Heart left ventricle (tissue), 16 donors: ENCODE measurements around the gene LIPT2. TPM values are rescaled to one million over a fixed set of nuclear protein-coding genes. Genes with fewer than 3 reads are reported as not detected.
A peak's percentile ranks its signal among the peaks of the same experiment; 100 is the strongest.

Experiments used
- ATAC-seq, 4 donors: fragments of 200-7000 bp; cut with Tn5 transposase; one replicate each; pipeline ENCODE4 v1.9.1; 2020 to 2022; ENCODE audit warnings: moderate library complexity in 4 of 4, mild to moderate bottlenecking in 3 of 4, moderate number of reproducible peaks in 1 of 4
- DNase-seq, 5 donors: peaks; one replicate each; pipeline ENCODE4 v3.0.0-alpha.2; 2020
- H3K27ac ChIP-seq, 12 donors: fragments of 200-600 bp; sonication (generic) in 4 of 12; one replicate each; pipeline versions ENCODE4 v1.5.0 to v1.8.0; 2016 to 2022; ENCODE audit warnings: mild to moderate bottlenecking in 2 of 12
- H3K27me3 ChIP-seq, 9 donors: fragments of 200-600 bp; sonication (generic) in 2 of 9; one replicate each; pipeline versions ENCODE4 v1.5.1 to v1.8.0; 2016 to 2022; ENCODE audit warnings: mild to moderate bottlenecking in 3 of 9
- H3K36me3 ChIP-seq, 9 donors: fragments of 200-600 bp; sonication (generic) in 2 of 9; one replicate each; pipeline versions ENCODE4 v1.5.0 to v1.8.0; 2018 to 2022; ENCODE audit warnings: mild to moderate bottlenecking in 2 of 9
- H3K4me1 ChIP-seq, 12 donors: fragments of 200-600 bp; sonication (generic) in 4 of 12; one replicate each; pipeline versions ENCODE4 v1.5.0 to v1.8.0; 2016 to 2022; ENCODE audit warnings: mild to moderate bottlenecking in 3 of 12
- H3K4me3 ChIP-seq, 12 donors: fragments of 200-600 bp; sonication (generic) in 4 of 12; one replicate each; pipeline versions ENCODE4 v1.5.0 to v1.8.0; 2017 to 2022; ENCODE audit warnings: mild to moderate bottlenecking in 9 of 12, moderate library complexity in 4 of 12
- H3K9me3 ChIP-seq, 12 donors: fragments of 200-600 bp; sonication (generic) in 4 of 12; one replicate each; pipeline versions ENCODE4 v1.5.0 to v1.8.0; 2016 to 2022; ENCODE audit warnings: mild to moderate bottlenecking in 1 of 12
- CTCF ChIP-seq, 12 donors: fragments of 200-600 bp; sonication (generic) in 4 of 12; IDR thresholded peaks; one replicate each; pipeline versions ENCODE4 v1.5.0 to v1.8.0; 2018 to 2022; ENCODE audit warnings: antibody characterized with exemption in 12 of 12, mild to moderate bottlenecking in 5 of 12
- POLR2A ChIP-seq, 2 donors: fragments of 450-650 bp; IDR thresholded peaks; one replicate each; pipeline ENCODE4 v1.6.1; 2017; ENCODE audit warnings: antibody characterized with exemption in 2 of 2, mild to moderate bottlenecking in 2 of 2, moderate library complexity in 2 of 2
- WGBS, 4 donors: extraction: QIAGEN DNeasy Blood & Tissue Kit in 2 of 4; methylation state at CpG; one replicate each; pipeline versions ENCODE4 v1.1.5 to v1.1.7; 2013 to 2018; 5-methylcytosine and 5-hydroxymethylcytosine counted together
- intact Hi-C, 10 donors: fragments of 100-400 bp; cut with DNase I; formaldehyde crosslinking; loops; one replicate each; pipeline versions ENCODE4 v1.11.1 to v1.14.2; 2022
- polyA plus RNA-seq, 2 donors: library from polyadenylated mRNA; stranded (reverse); fragments of 200-250 nt; gene quantifications; one replicate each; pipeline ENCODE4 v1.2.3, GENCODE V29; 2013
- total RNA-seq, 9 donors: library from RNA; depleted of rRNA in 2 of 9; stranded (reverse); fragments of >200 nt in 2 of 9; fragmentation: NEBNext Ultra II Directional in 3 of 9; extraction: Animal tissue kit (Norgen Biotek cat#: 25700) in 3 of 9; gene quantifications; one replicate each; pipeline versions ENCODE4 v1.1.0 to v1.2.4, GENCODE V29; 2016 to 2023
- donor health status: ischemic (EF 13 %, LVEDD 7.1; RV severe dilation, severe dysfunction).
- donor health status: healthy with polysubstance abuse.
- donor health status: DM: no; HTN: yes; CAD: no.
- donor health status: DM: no; HTN: no; CAD: no.
- donor health status: ischemic (EF 25% LVEDD 6.9; RV normal size, moderate dysfunction).
- donor health status: ischemic (EF 25% LVEDD 5.7; RV mildly dilated, moderate dysfunction).
- donor health status: healthy.
- donor health status: DM: yes; HTN: yes; CAD: no.
- donor health status: ischemic (EF 35%, LVEDD 5.7; RV mildly dilated, moderate dysfunction).
- donor health status: nonischemic (EF 11% LVEDD 7.7; RV severe dilation, severe dysfunction).
- donor health status: DM: yes; HTN: yes; CAD: no.
- donor health status: PGD.
- donor health status: ischemic (EF 29% LVEDD 5.4; RV normal size, mild dysfunction).
- donor health status: nonischemic (EF 23%, LVEDD 6.1; RV moderate dilation, normal function).

LIPT2 gene
- total and polyA plus RNA-seq, 11 donors, result 0.64 to 3.9 (median 1.4) TPM

- Histone ChIP-seq H3K9me3 (no peaks in the 10 kb centered on the region), H3K27ac (no peak overlapping the region), H3K36me3 (no peaks in the 10 kb centered on the region), H3K27me3 (no peaks in the 10 kb centered on the region), H3K4me1 (no peaks in the 10 kb centered on the region), H3K4me3 (no peak overlapping the region)
- 15 to 47% (median 40%) methylated on average over 1 of the region's 1 CpG for WGBS, 4 donors
- DNase-seq (no peak), ATAC-seq (no peak)
- intact Hi-C loops, result no loop called here
- TF ChIP-seq POLR2A (IDR thresholded peaks at IDR 0.05), result no peak
- no peak for TF ChIP-seq CTCF (IDR thresholded peaks at IDR 0.05)
Observed at GRCh38 chr11:74479732-74480123, 13.8 kb downstream of the LIPT2 start.

GRCh38 chr11:74478877-74479731 is 14.4 kb downstream of the LIPT2 start:
- ATAC-seq, result no peak
- TF ChIP-seq CTCF (IDR thresholded peaks at IDR 0.05) (no peak), POLR2A (IDR thresholded peaks at IDR 0.05) (no peak)
- Histone ChIP-seq H3K27me3 (no peaks in the 10 kb centered on the region), H3K4me3 (no peak overlapping the region), H3K9me3 (no peaks in the 10 kb centered on the region), H3K27ac (no peak overlapping the region), H3K4me1 (no peaks in the 10 kb centered on the region), H3K36me3 (no peaks in the 10 kb centered on the region)
- intact Hi-C loops, result no loop called here
- DNase-seq, result no peak
- 65 to 79% (median 74%) methylated on average over 10 of the region's 10 CpGs for WGBS, 4 donors

GRCh38 chr11:74476536-74476935 is 17.0 kb downstream of the LIPT2 start:
- intact Hi-C loops, result no loop called here
- H3K4me1 ChIP-seq, result peaks cover 0 to 13% (median 0%) of the 10 kb centered on the region in 12 donors
- H3K36me3 ChIP-seq, result no peaks in the 10 kb centered on the region
- H3K9me3 ChIP-seq, result no peaks in the 10 kb centered on the region
- H3K4me3 ChIP-seq, result no peak overlapping the region
- ATAC-seq (no peak), DNase-seq (no peak)
- H3K27ac ChIP-seq, result no peak overlapping the region
- TF ChIP-seq CTCF (IDR thresholded peaks at IDR 0.05), result no peak
- no peak for TF ChIP-seq POLR2A (IDR thresholded peaks at IDR 0.05)
- WGBS, 4 donors, result 76 to 88% (median 87%) methylated on average over 2 of the region's 2 CpGs
- no peaks in the 10 kb centered on the region for H3K27me3 ChIP-seq

GRCh38 chr11:74474316-74474715 is 19.2 kb downstream of the LIPT2 start:
- TF ChIP-seq POLR2A (IDR thresholded peaks at IDR 0.05) (no peak), CTCF (IDR thresholded peaks at IDR 0.05) (no peak)
- intact Hi-C loops, result no loop called here

More at GRCh38 chr11:74474316-74474715, 19.2 kb downstream of the LIPT2 start:
- peak in 1 of 4 donors; percentile 31 for ATAC-seq
- no peaks in the 10 kb centered on the region for H3K9me3 ChIP-seq
- no peaks in the 10 kb centered on the region for H3K27me3 ChIP-seq
- no peak overlapping the region for H3K4me3 ChIP-seq
- WGBS, 4 donors, result 0 to 17% (median 13%) methylated on average over 1 of the region's 1 CpG
- DNase-seq, result no peak
- H3K36me3 ChIP-seq, result no peaks in the 10 kb centered on the region
- H3K27ac ChIP-seq, result no peak overlapping the region
- H3K4me1 ChIP-seq, result peaks cover 0 to 14% (median 0%) of the 10 kb centered on the region in 12 donors
